B cell (primary cell): Measurements from ENCODE around the gene TMC7. TPM values are rescaled to one million over a fixed set of nuclear protein-coding genes. Genes with fewer than 3 reads are reported as not detected.

ENCODE experiments used
- ATAC-seq: fragments of 200-7000 bp; cut with Tn5 transposase; one replicate; pipeline ENCODE4 v1.10.0; 2021; ENCODE audit warnings: low read depth, mild to moderate bottlenecking, moderate number of reproducible peaks, moderate library complexity
- CTCF ChIA-PET: fragments of 350-600 bp; sonication (Branson Sonifier 250); formaldehyde crosslinking; loops from one replicate; lab custom pipeline; 2021; ENCODE audit warnings: antibody characterized with exemption, inconsistent platforms; lab: Charles Lee
- POLR2A ChIA-PET: fragments of 350-600 bp; sonication (Branson Sonifier 250); formaldehyde crosslinking; loops from one replicate; lab custom pipeline; 2021; ENCODE audit warnings: antibody characterized with exemption; lab: Charles Lee
- DNase-seq: peaks from one replicate; pipeline ENCODE4 v3.0.0; 2013
- H2AFZ ChIP-seq: 2 replicates; pipeline ENCODE4 v1.6.1; 2012; ENCODE audit warnings: mild to moderate bottlenecking, low read depth, low read length; ENCODE audit not compliant: insufficient read depth, poor library complexity, severe bottlenecking
- H3K27ac ChIP-seq, 2 donors: 1 replicate in 1 of 2; 2 replicates in 1 of 2; pipeline ENCODE4 v1.5.1; 2012 to 2013; ENCODE audit warnings: low read length in 2 of 2, mild to moderate bottlenecking in 2 of 2, moderate library complexity in 1 of 2
- H3K27me3 ChIP-seq, 4 experiments: fragments of 200-600 bp in 1 of 4; sonication (generic) in 1 of 4; replicated peaks in 1 of 4; 1 replicate in 2 of 4; 2 replicates in 2 of 4; pipeline versions ENCODE4 v1.6.1 to v1.7.0; 2013 to 2016; ENCODE audit warnings: low read length in 3 of 4, mild to moderate bottlenecking in 2 of 4, mixed read lengths in 1 of 4, moderate library complexity in 1 of 4; ENCODE audit not compliant: insufficient read depth in 4 of 4, control insufficient read depth in 3 of 4; ENCODE audit errors: control extremely low read depth in 1 of 4
- H3K36me3 ChIP-seq, 2 experiments: replicated peaks in 1 of 2; 1 replicate in 1 of 2; 2 replicates in 1 of 2; pipeline versions ENCODE4 v1.6.1 to v1.7.1; 2013; ENCODE audit warnings: low read length in 1 of 2; ENCODE audit not compliant: insufficient read depth in 2 of 2, control insufficient read depth in 1 of 2; ENCODE audit errors: control extremely low read depth in 1 of 2, extremely low read depth in 1 of 2
- H3K4me1 ChIP-seq, 2 donors: fragments of 200-600 bp in 1 of 2; sonication (generic) in 1 of 2; 1 replicate in 1 of 2; 2 replicates in 1 of 2; pipeline versions ENCODE4 v1.5.1 to v1.6.1; 2013 to 2017; ENCODE audit warnings: low read length in 2 of 2; ENCODE audit not compliant: control insufficient read depth in 2 of 2, insufficient read depth in 2 of 2
- H3K4me2 ChIP-seq: replicated peaks from 2 replicates; pipeline ENCODE3; 2012; ENCODE audit warnings: mild to moderate bottlenecking, low read depth, low read length; ENCODE audit not compliant: poor library complexity, severe bottlenecking
- H3K4me3 ChIP-seq, 5 experiments: fragments of 200-600 bp in 1 of 5; sonication (generic) in 1 of 5; 1 replicate in 3 of 5; 2 replicates in 2 of 5; pipeline versions ENCODE4 v1.5.1 to v1.7.0; 2011 to 2016; ENCODE audit warnings: low read length in 4 of 5, mild to moderate bottlenecking in 4 of 5, low read depth in 2 of 5, control low read depth in 1 of 5, moderate library complexity in 1 of 5; ENCODE audit not compliant: insufficient read depth in 1 of 5; ENCODE audit errors: control extremely low read depth in 1 of 5, extremely low read depth in 1 of 5
- H3K79me2 ChIP-seq: fragments of 200-600 bp; sonication (generic); one replicate; pipeline ENCODE4 v1.6.0; 2016; ENCODE audit warnings: low read length; ENCODE audit not compliant: control insufficient read depth, insufficient read depth
- H3K9ac ChIP-seq: fragments of 200-600 bp; sonication (generic); 2 replicates; pipeline ENCODE4 v1.6.1; 2017; ENCODE audit warnings: mild to moderate bottlenecking, low read length, moderate library complexity
- H3K9me3 ChIP-seq, 3 donors: one replicate each; pipeline versions ENCODE4 v1.6.1 to v1.7.1; 2013; ENCODE audit warnings: low read length in 2 of 3; ENCODE audit not compliant: control insufficient read depth in 2 of 3, insufficient read depth in 1 of 3; ENCODE audit errors: control extremely low read depth in 1 of 3
- H4K20me1 ChIP-seq: 2 replicates; pipeline ENCODE4 v1.6.0; 2012; ENCODE audit warnings: mild to moderate bottlenecking, low read length; ENCODE audit not compliant: insufficient read depth, control insufficient read depth, poor library complexity, severe bottlenecking
- H3K27ac Mint-ChIP-seq: one replicate; pipeline ENCODE4 v1.8.0; 2021; ENCODE audit warnings: mixed read lengths
- H3K27me3 Mint-ChIP-seq: one replicate; pipeline ENCODE4 v1.8.0; 2021; ENCODE audit warnings: mixed read lengths
- H3K4me1 Mint-ChIP-seq: one replicate; pipeline ENCODE4 v1.8.0; 2021; ENCODE audit warnings: mixed read lengths
- H3K4me3 Mint-ChIP-seq: one replicate; pipeline ENCODE4 v1.8.0; 2021; ENCODE audit warnings: mixed read lengths
- H3K9me3 Mint-ChIP-seq: one replicate; pipeline ENCODE4 v1.8.0; 2022; ENCODE audit warnings: mixed read lengths; ENCODE audit not compliant: insufficient read depth
- EZH2 ChIP-seq: IDR thresholded peaks from 2 replicates; pipeline ENCODE4 v1.6.1; 2012; ENCODE audit warnings: borderline replicate concordance, low read depth, mild to moderate bottlenecking, moderate library complexity, low read length; ENCODE audit not compliant: insufficient read depth, poor library complexity, severe bottlenecking
- WGBS: methylation state at CpG from one replicate; pipeline ENCODE4 v1.1.5; 2013; ENCODE audit warnings: missing lambda C conversion rate; ENCODE audit not compliant: insufficient coverage; 5-methylcytosine and 5-hydroxymethylcytosine counted together
- intact Hi-C: fragments of 100-400 bp; cut with micrococcal nuclease; formaldehyde crosslinking; loops from one replicate; pipeline ENCODE4 v1.10.0; 2022
- polyA plus RNA-seq: library from polyadenylated mRNA; depleted of rRNA; stranded (reverse); fragments of >200 nt; gene quantifications from 2 replicates; pipeline ENCODE4 v1.2.3, GENCODE V29; 2012
- total RNA-seq, 2 donors: library from RNA; stranded (reverse); fragments of 120-200 nt in 1 of 2; gene quantifications; 1 replicate in 1 of 2; 2 replicates in 1 of 2; pipeline versions ENCODE4 v1.2.3 to v1.2.4, GENCODE V29; 2013 to 2022
- TF ChIP-seq, protein P1 (sequence below): fragments of 200-600 bp; IDR thresholded peaks from one replicate; pipeline ENCODE4 v1.8.0; 2022; ENCODE audit warnings: antibody characterized with exemption, mild to moderate bottlenecking

The TMC7 gene
- total and polyA plus RNA-seq, 2 donors (not counting 1 experiment from before 2014, with no cell fraction given), result not detected

DNA sequence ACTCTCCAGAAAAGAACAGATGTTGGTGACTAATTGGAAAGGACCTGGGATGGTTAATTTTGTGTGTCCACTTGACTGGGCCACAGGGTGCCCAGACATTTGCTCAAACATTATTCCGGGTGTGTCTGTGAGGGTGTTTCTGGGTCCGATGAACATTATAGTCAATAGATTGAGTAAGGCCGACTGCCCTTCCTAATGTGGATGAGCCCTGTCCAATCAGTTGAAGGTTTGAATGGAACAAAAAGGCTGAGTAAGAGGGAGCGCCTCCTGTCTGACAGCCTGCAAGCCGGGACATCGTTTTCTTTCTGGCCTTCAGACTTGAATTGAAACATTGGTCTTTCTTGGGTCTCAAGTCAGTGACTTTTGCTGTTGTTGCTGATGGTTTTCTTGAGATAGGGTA lies 107.2 kb downstream of the TMC7 start:
- 94% methylated on average over 6 of the region's 6 CpGs for WGBS
- no peak overlapping the region for H3K4me2 ChIP-seq
- no peaks in the 10 kb centered on the region for H3K36me3 ChIP-seq
- H3K4me3 ChIP-seq, result no peak overlapping the region
- Mint-ChIP-seq H3K27me3 (no peaks in the 10 kb centered on the region), H3K4me3 (no peak overlapping the region), H3K9me3 (peaks cover 8% of the 10 kb centered on the region), H3K27ac (no peak overlapping the region), H3K4me1 (peaks cover 15% of the 10 kb centered on the region)
- POLR2A ChIA-PET, result no interaction called here
- H3K9ac ChIP-seq, result no peak overlapping the region
- intact Hi-C loops, result no loop called here
- no peak for TF ChIP-seq EZH2
- TF ChIP-seq, protein P1, sequence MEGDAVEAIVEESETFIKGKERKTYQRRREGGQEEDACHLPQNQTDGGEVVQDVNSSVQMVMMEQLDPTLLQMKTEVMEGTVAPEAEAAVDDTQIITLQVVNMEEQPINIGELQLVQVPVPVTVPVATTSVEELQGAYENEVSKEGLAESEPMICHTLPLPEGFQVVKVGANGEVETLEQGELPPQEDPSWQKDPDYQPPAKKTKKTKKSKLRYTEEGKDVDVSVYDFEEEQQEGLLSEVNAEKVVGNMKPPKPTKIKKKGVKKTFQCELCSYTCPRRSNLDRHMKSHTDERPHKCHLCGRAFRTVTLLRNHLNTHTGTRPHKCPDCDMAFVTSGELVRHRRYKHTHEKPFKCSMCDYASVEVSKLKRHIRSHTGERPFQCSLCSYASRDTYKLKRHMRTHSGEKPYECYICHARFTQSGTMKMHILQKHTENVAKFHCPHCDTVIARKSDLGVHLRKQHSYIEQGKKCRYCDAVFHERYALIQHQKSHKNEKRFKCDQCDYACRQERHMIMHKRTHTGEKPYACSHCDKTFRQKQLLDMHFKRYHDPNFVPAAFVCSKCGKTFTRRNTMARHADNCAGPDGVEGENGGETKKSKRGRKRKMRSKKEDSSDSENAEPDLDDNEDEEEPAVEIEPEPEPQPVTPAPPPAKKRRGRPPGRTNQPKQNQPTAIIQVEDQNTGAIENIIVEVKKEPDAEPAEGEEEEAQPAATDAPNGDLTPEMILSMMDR, result no peak
- peaks cover 5 to 10% of the 10 kb centered on the region in 2 donors for H3K4me1 ChIP-seq
- no peaks in the 10 kb centered on the region for H3K79me2 ChIP-seq
- DNase-seq (no peak), ATAC-seq (no peak)
- H2AFZ ChIP-seq, result no peak overlapping the region
- H3K9me3 ChIP-seq, result peaks cover 0 to 3% (median 3%) of the 10 kb centered on the region in 3 donors
- CTCF ChIA-PET, result interaction anchor here (0.9 kb wide), 1 partner anchor 274 kb away, joined by 3 read pairs; no protein-coding TSS in a partner anchor
- H3K27me3 ChIP-seq, result peaks cover 0 to 5% (median 2%) of the 10 kb centered on the region in 4 experiments
- no peaks in the 10 kb centered on the region for H4K20me1 ChIP-seq
- no peak overlapping the region for H3K27ac ChIP-seq

DNA sequence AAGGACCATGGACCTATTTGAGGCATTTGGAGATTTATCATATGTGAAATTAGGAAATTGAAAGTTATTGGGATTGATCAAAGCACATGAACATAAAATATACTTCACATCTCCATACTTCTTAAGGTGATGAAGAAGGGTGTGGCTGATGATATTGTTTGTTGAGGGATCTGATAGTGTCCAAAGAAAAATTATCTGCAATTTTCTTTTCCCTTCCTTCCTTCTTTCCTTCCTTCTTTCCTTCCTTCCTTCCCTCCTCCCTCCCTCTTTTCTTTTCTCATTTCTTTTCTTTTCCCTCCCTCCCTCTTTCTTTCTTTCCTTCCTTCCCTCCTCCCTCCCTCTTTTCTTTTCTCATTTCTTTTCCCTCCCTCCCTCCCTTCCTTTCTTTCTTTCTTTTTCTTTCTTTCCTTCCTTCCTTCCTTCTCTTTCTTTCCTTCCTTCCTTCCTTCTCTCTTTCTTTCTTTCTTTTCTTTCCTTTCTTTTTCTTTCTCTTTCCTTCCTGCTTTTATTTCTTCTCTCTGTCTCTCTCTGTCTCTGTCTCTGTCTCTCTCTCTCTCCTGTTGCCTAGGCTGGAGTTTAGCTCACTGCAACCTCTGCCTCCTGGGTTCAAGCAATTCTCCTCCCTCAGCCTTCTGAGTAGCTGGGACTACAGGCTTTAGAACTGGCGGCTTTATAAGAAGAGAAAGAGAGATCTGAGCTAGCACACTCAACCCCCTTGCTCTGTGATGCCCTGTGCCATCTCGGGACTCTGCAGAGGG lies 109.1 kb downstream of the TMC7 start:
- ATAC-seq (no peak), DNase-seq (no peak)
- Histone ChIP-seq H3K36me3 (no peaks in the 10 kb centered on the region), H3K27ac (no peak overlapping the region), H3K4me1 (no peaks in the 10 kb centered on the region), H3K27me3 (no peaks in the 10 kb centered on the region), H3K4me3 (no peak overlapping the region), H3K9me3 (peaks cover 0 to 3% (median 3%) of the 10 kb centered on the region in 3 donors), H3K79me2 (no peaks in the 10 kb centered on the region), H2AFZ (no peak overlapping the region), H3K4me2 (no peak overlapping the region), H4K20me1 (no peaks in the 10 kb centered on the region), H3K9ac (no peak overlapping the region)
- CTCF ChIA-PET, result no interaction called here
- Mint-ChIP-seq H3K27me3 (no peaks in the 10 kb centered on the region), H3K9me3 (peaks cover 8% of the 10 kb centered on the region), H3K4me3 (no peak overlapping the region), H3K27ac (no peak overlapping the region), H3K4me1 (peaks cover 11% of the 10 kb centered on the region)
- WGBS, result no CpG with 5 or more reads among the region's 2 CpGs
- no peak for TF ChIP-seq EZH2
- TF ChIP-seq, protein P1, result no peak
- POLR2A ChIA-PET, result interaction anchor here (0.8 kb wide), 1 partner anchor 267 kb away, joined by 4 read pairs; no protein-coding TSS in a partner anchor
- intact Hi-C loops, result no loop called here
